DND-41 (cell line): ENCODE measurements around the gene ST3GAL6.

Source experiments
- CTCF ChIP-seq: IDR thresholded peaks from 2 replicates; pipeline ENCODE4 v1.5.1; 2012; ENCODE audit warnings: borderline replicate concordance, low read length, moderate library complexity, mild to moderate bottlenecking; ENCODE audit not compliant: poor library complexity, severe bottlenecking; ENCODE audit errors: extremely low read depth
- EZH2 ChIP-seq: IDR thresholded peaks from 3 replicates; pipeline ENCODE4 v1.6.1; 2012; ENCODE audit warnings: borderline replicate concordance, low read depth, mild to moderate bottlenecking, moderate library complexity, low read length, inconsistent platforms; ENCODE audit not compliant: severe bottlenecking

- TF ChIP-seq CTCF = no peak
- no peak for TF ChIP-seq EZH2
Observed at GRCh38 chr3:98722389-98722788, 40.8 kb upstream of the ST3GAL6 start.
